PC-9 (cell line): ENCODE measurements around the gene LAP3.

ENCODE experiments used
- CTCF ChIP-seq: fragments of 200-600 bp; sonication (generic); conservative IDR thresholded peaks from 2 replicates; pipeline ENCODE4 v1.6.1; 2017; ENCODE audit warnings: mixed run types, antibody characterized with exemption, mild to moderate bottlenecking, moderate library complexity
- EZH2 ChIP-seq: fragments of 200-600 bp; sonication (generic); IDR thresholded peaks from 2 replicates; pipeline ENCODE4 v1.8.0; 2017; ENCODE audit warnings: antibody characterized with exemption, low read depth

GRCh38 chr4:17558941-17559708 is 17.9 kb upstream of the LAP3 start:
- TF ChIP-seq CTCF (no peak), EZH2 (no peak)
